ENCODE results near the gene CTAGE15. TPM values are rescaled to one million over a fixed set of nuclear protein-coding genes. Genes with fewer than 3 reads are reported as not detected.

CTAGE15 gene
- total RNA-seq, 1 experiment from 2014 or later, result 0.20 TPM

Other genes with a start within 250 kb of the CTAGE15 start
- 0.65 and 0.80 TPM in 2 replicates for gene FAM131B, start 209.1 kb upstream of the CTAGE15 start, total RNA-seq (2021)
- 145 and 167 TPM in 2 replicates for gene ZYX, start 190.5 kb upstream of the CTAGE15 start, total RNA-seq (2021)
- gene EPHA1, start 162.9 kb upstream of the CTAGE15 start, total RNA-seq (2021), result 35.5 and 39.3 TPM in 2 replicates
- not detected in 2 replicates for gene TAS2R60, start 128.3 kb upstream of the CTAGE15 start, total RNA-seq (2021)
- not detected in 2 replicates for gene TAS2R41, start 93.9 kb upstream of the CTAGE15 start, total RNA-seq (2021)
- 2.5 and 3.0 TPM in 2 replicates for gene TCAF2, start 49.2 kb downstream of the CTAGE15 start, total RNA-seq (2021)
- 0.90 TPM in 1 of 2 replicates, not detected in the other for gene CTAGE6, start 185.9 kb downstream of the CTAGE15 start, total RNA-seq (2021)

Measured in PC-9 (cell line).